Caki2 (cell line): ENCODE data around the gene P2RX4. TPM values are rescaled to one million over a fixed set of nuclear protein-coding genes. Genes with fewer than 3 reads are reported as not detected.
A peak's percentile ranks its signal among the peaks of the same experiment; 100 is the strongest.
"Not testable (repeated sequence)": the region's sequence is repeated elsewhere in the genome, so short reads cannot be mapped to it uniquely, and the experiment has no call there.

ENCODE experiments used
- DNase-seq: peaks from one replicate; pipeline ENCODE4 v3.0.0-alpha.2; 2015; ENCODE audit warnings: low read depth
- in situ Hi-C: cut with HindIII; loops from 2 replicates; pipeline ENCODE4 v1.10.0; 2016; ENCODE audit warnings: low sequenced_read_pairs, low pct_unique_long_range_greater_than_20kb, mixed read lengths
- total RNA-seq: library from RNA; depleted of rRNA; stranded (reverse); fragments of >200 nt; shearing (Covaris generic); gene quantifications from 2 replicates; pipeline ENCODE4 v1.2.3, GENCODE V29; 2014; ENCODE audit warnings: low replicate concordance

Gene P2RX4
- total RNA-seq, 1 experiment from 2014 or later: 166 TPM

DNA sequence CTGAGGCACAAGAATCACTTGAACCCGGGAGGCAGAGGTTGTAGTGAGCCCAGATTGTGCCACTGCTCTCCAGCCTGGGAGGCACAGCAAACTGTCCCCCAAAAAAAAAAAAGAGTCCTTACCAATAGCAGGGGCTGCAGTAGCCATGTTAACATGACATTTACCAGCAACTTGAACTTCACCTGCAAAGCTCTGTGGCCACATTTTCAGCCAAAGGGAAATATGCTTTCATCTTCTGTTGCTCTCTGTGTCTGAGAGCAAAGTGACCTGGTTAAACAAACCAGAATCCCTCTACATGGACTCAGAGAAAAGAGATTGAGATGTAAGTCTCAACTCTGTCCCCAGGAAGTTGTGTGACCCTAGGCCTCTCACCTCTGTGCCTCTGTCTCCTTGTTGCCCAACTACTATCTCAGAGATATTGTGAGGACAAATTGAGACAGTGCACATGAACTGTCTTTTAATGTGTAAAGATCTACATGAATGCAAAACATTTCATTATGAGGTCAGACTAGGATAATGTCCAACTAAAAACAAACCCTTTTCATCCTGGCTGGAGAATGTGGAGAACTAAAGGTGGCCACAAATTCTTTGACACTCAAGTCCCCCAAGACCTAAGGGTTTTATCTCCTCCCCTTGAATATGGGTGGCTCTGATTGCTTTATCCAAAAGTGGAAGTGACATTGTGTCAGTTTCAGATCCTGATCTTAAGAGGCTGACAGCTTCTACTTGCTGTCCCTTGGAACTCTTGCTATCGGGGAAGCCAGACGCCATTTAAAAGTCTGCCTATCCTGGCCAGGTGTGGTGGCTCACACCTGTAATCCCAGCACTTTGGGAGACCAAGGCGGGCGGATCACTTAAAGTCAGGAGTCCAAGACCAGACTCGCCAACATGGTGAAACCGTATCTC lies 24.7 kb upstream of the P2RX4 start:
- no peak for DNase-seq
- in situ Hi-C loops: no loop called here

GRCh38 chr12:121186826-121187225 lies 23.1 kb upstream of the P2RX4 start:
- in situ Hi-C loops: no loop called here

GRCh38 chr12:121187501-121187900 lies 22.4 kb upstream of the P2RX4 start:
- no peak for DNase-seq
- in situ Hi-C loops: no loop called here

More at GRCh38 chr12:121186826-121187225, 23.1 kb upstream of the P2RX4 start:
- no peak for DNase-seq

GRCh38 chr12:121188227-121188626 lies 21.7 kb upstream of the P2RX4 start:
- no peak for DNase-seq
- in situ Hi-C loops: no loop called here

DNA sequence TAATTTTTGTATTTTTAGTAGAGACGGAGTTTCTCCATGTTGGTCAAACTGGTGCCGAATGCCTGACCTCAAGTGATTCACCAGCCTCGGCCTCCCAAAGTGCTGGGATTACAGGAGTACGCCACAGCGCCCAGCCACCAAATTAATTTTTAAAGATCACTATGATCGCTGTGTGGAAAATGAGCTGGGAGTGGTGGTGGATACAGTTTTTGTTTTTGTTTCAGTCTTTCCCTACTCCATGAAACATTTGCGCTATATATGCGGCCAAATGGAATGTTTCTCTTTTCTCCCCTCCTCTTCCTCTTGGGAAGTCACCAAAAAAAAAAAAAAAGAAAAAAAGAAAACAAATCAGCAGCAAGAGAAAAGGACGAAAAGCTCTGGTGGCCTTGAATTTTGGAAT lies 20.8 kb upstream of the P2RX4 start:
- peak; percentile 65 for DNase-seq
- in situ Hi-C loops: no loop called here

GRCh38 chr12:121189619-121190155 lies 20.2 kb upstream of the P2RX4 start:
- no peak for DNase-seq
- in situ Hi-C loops: no loop called here

DNA sequence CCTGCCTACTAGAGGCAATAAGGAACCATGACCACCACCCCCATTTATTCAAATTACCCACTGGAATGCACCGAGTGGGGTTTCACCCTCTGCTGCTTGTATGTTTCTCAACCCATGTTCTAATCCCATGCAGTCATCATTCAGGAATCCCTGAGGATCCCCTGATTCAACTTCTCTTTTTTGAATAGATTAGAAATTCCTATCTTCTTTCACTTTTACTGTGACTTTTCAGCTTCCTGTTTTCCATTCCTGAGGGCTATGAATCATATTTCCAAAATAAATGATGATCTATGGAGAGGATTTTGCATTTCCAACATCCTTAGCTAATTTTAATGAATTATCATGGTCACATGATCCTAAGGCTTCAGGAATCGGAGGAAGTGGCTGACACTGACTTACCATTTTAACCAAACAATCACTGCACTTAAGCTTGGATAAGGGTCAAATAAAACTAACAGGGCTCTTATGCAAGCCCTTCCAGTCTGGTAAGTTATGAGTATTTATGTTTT lies 19.4 kb upstream of the P2RX4 start:
- in situ Hi-C loops: no loop called here
- DNase-seq: peak; percentile 46

DNA sequence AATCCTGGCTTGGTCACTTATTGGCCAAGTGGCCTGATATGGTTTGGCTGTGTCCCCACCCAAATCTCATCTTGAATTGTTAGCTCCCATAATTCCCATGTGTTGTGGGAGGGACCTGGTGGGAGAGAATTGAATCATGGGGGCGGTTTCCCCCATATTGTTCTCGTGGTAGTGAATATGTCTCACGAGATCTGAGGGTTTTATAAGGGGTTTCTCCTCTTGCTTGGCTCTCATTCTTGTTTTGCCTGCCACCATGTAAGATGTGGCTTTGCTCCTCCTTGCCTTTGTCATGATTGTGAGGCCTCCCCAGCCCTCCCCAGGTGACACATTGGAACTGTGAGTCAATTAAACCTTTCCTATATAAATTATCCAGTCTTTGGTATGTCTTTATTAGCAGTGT lies 18.8 kb upstream of the P2RX4 start:
- DNase-seq: no peak
- in situ Hi-C loops: no loop called here

GRCh38 chr12:121196902-121197301 lies 13.0 kb upstream of the P2RX4 start:
- no peak for DNase-seq
- in situ Hi-C loops: no loop called here

DNA sequence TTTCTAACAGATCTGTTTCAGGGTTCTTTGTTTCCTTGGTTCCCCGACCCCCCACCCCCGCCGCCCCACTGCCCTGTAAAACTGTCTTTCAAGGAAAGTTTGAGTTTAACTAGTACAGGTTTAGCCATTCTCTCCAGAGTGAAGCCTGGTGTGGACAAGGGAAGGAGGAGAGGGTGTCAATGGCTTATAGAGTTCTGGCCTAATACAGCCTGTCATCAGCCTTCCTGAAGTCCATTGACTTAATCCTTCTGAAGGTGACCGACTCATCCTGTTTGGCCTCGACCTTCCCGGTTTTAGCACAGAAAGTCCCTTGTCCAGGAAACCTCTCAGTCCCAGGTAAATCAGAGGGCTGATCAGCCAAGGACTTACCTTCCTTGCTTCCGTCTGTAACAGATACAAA lies 11.0 kb upstream of the P2RX4 start:
- no peak for DNase-seq
- in situ Hi-C loops: no loop called here

GRCh38 chr12:121201140-121201539 lies 8.8 kb upstream of the P2RX4 start:
- in situ Hi-C loops, DNase-seq: not testable (repeated sequence)

GRCh38 chr12:121202407-121203355 lies 7.2 kb upstream of the P2RX4 start:
- in situ Hi-C loops: no loop called here
- no peak for DNase-seq

DNA sequence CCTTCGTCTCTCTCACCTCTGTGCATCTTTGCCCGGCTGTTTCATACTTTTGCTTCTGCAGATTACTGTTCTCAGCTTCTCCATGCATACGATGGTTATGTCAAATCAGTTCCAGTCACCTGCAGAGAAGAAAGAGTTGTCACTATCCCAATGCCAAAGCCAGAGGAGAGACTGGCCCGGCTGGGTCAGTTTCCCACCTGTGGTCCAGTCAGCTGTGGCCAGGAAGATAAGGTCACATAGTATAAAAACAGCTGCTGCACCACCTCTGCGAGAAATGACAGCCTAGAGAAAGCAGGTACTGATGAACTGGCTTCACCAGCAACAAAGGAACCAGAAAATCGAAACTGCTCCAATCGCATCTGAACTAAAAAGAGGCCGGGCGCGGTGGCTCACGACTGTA lies 6.4 kb upstream of the P2RX4 start:
- in situ Hi-C loops: no loop called here
- DNase-seq: no peak

- in situ Hi-C loops: no loop called here
- no peak for DNase-seq
These were observed 4.4 kb upstream of the P2RX4 start for GRCh38 chr12:121205491-121205890.

DNA sequence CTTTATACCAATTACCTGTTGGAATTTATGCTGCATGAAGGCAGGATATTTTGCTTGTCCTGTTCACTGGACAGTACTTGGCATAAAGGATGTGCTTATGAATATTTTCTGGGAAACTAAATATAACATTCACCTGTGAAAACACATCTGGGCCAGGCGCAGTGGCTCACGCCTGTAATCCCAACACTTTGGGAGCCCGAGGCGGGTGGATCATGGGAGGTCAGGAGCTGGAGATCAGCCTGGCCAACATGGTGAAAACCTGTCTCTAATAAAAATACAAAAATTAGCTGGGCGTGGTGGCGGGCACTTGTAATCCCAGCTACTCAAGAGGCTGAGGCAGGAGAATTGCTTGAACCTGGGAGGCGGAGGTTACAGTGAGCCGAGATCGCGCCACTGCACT lies 1.4 kb upstream of the P2RX4 start:
- in situ Hi-C loops, DNase-seq: not testable (repeated sequence)

GRCh38 chr12:121209221-121209620 lies 708 bp upstream of the P2RX4 start:
- no peak for DNase-seq
- in situ Hi-C loops: no loop called here

DNA sequence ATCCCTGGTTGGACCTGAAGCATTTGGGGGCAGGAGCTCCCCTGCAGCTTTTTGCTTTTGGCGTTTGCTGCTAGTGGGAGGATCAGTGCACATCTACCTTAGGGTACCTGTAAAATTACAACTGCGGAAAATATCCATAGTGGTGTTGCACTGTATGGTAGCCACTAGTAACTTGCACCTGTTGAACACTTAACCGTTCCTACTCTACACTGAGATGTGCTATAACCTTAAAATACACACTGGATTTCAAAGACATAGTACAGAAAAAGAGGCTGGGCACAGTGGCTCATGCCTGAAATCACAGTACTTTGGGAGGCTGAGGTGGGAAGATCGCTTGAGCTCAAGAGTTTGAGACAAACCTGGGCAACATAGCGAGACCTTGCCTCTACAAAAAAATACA lies 2.9 kb downstream of the P2RX4 start:
- no peak for DNase-seq
- in situ Hi-C loops: no loop called here

GRCh38 chr12:121214166-121214777 lies 4.3 kb downstream of the P2RX4 start:
- in situ Hi-C loops: no loop called here
- DNase-seq: peak; percentile 85
